H1 (cell line): Measurements from ENCODE around the gene PRIMPOL. TPM values are rescaled to one million over a fixed set of nuclear protein-coding genes. Genes with fewer than 3 reads are reported as not detected.
A peak's percentile ranks its signal among the peaks of the same experiment; 100 is the strongest.

Experiments
- ASH2L ChIP-seq: fragments of 200-600, 300-600 bp; sonication (generic); IDR thresholded peaks from one replicate; pipeline ENCODE4 v1.7.1; 2017; ENCODE audit warnings: low read length
- CBX8 ChIP-seq: fragments of 300-800, 300-1000 bp; sonication (generic); IDR thresholded peaks from 2 replicates; pipeline ENCODE4 v1.7.1; 2016; ENCODE audit warnings: low read depth, low read length, borderline replicate concordance
- CREB1 ChIP-seq: IDR thresholded peaks from 2 replicates; pipeline ENCODE4 v1.6.1; 2012; ENCODE audit warnings: inconsistent platforms
- CTBP2 ChIP-seq: IDR thresholded peaks from 2 replicates; pipeline ENCODE4 v1.7.0; 2011; ENCODE audit warnings: borderline replicate concordance, mild to moderate bottlenecking, moderate library complexity, mixed read lengths, low read length; ENCODE audit not compliant: insufficient read depth, insufficient read length
- E2F6 ChIP-seq: IDR thresholded peaks from 2 replicates; pipeline ENCODE4 v1.6.1; 2012; ENCODE audit warnings: inconsistent platforms
- EGR1 ChIP-seq: IDR thresholded peaks from 2 replicates; pipeline ENCODE4 v1.6.1; 2011; ENCODE audit warnings: low read depth, low read length, borderline replicate concordance
- GTF2F1 ChIP-seq: IDR thresholded peaks from 2 replicates; pipeline ENCODE4 v1.6.1; 2012; ENCODE audit warnings: low read depth, low read length, improper control_type of control experiment, borderline replicate concordance
- HDAC2 ChIP-seq, 2 experiments: fragments of 300-600 bp in 1 of 2; sonication (generic) in 1 of 2; IDR thresholded peaks; 2 replicates each; pipeline ENCODE4 v1.6.1; 2011 to 2012; ENCODE audit warnings: low read depth in 2 of 2, low read length in 2 of 2, mild to moderate bottlenecking in 2 of 2, moderate library complexity in 2 of 2, borderline replicate concordance in 1 of 2, inconsistent platforms in 1 of 2
- KDM1A ChIP-seq: fragments of 200-600, 300-600 bp; sonication (generic); IDR thresholded peaks from 2 replicates; pipeline ENCODE4 v1.7.1; 2016; ENCODE audit warnings: mild to moderate bottlenecking, low read length, borderline replicate concordance
- KDM4A ChIP-seq: IDR thresholded peaks from one replicate; pipeline ENCODE4 v1.7.1; 2012; ENCODE audit warnings: low read depth, mild to moderate bottlenecking, moderate library complexity, low read length, inconsistent platforms; ENCODE audit not compliant: severe bottlenecking
- KDM5A ChIP-seq: fragments of 200-600 bp; IDR thresholded peaks from 2 replicates; pipeline ENCODE4 v1.7.1; 2012; ENCODE audit warnings: mild to moderate bottlenecking, low read length, inconsistent platforms, mixed read lengths
- MAX ChIP-seq: IDR thresholded peaks from 2 replicates; pipeline ENCODE4 v1.6.1; 2012; ENCODE audit warnings: inconsistent platforms
- PHF8 ChIP-seq: fragments of 200-600 bp; sonication (generic); conservative IDR thresholded peaks from 2 replicates; pipeline ENCODE4 v1.7.1; 2012; ENCODE audit warnings: low read depth, mild to moderate bottlenecking, inconsistent platforms, low read length, moderate library complexity
- POLR2A ChIP-seq, 2 experiments: IDR thresholded peaks; 1 replicate in 1 of 2; 2 replicates in 1 of 2; pipeline ENCODE4 v1.6.1; 2011; ENCODE audit warnings: low read depth in 2 of 2, low read length in 2 of 2, mild to moderate bottlenecking in 2 of 2; ENCODE audit errors: control extremely low read depth in 1 of 2
- RBBP5 ChIP-seq: IDR thresholded peaks from 2 replicates; pipeline ENCODE4 v1.7.1; 2012; ENCODE audit warnings: low read depth, mild to moderate bottlenecking, inconsistent platforms, low read length, moderate library complexity, borderline replicate concordance
- SIN3A ChIP-seq, 2 experiments: IDR thresholded peaks in 1 of 2; conservative IDR thresholded peaks in 1 of 2; 2 replicates each; pipeline ENCODE4 v1.6.1; 2011 to 2012; ENCODE audit warnings: low read length in 2 of 2, improper control_type of control experiment in 1 of 2, low read depth in 1 of 2, mild to moderate bottlenecking in 1 of 2
- SIRT6 ChIP-seq: IDR thresholded peaks from one replicate; pipeline ENCODE4 v1.7.1; 2012; ENCODE audit warnings: low read length, inconsistent platforms
- SP1 ChIP-seq: IDR thresholded peaks from 2 replicates; pipeline ENCODE4 v1.6.1; 2011; ENCODE audit warnings: low read depth, low read length
- TAF1 ChIP-seq: IDR thresholded peaks from 2 replicates; pipeline ENCODE4 v1.6.1; 2011; ENCODE audit warnings: mild to moderate bottlenecking, low read depth, low read length
- TBP ChIP-seq: IDR thresholded peaks from 2 replicates; pipeline ENCODE4 v1.6.1; 2011; ENCODE audit warnings: low read depth, low read length, improper control_type of control experiment
- TEAD4 ChIP-seq: IDR thresholded peaks from 2 replicates; pipeline ENCODE4 v1.6.1; 2012; ENCODE audit warnings: low read depth, low read length, inconsistent platforms, mixed read lengths
- ZNF274 ChIP-seq: IDR thresholded peaks from 2 replicates; pipeline ENCODE4 v1.7.0; 2012; ENCODE audit warnings: low read length, borderline replicate concordance; ENCODE audit errors: extremely low read depth
- polyA plus RNA-seq, 7 experiments: library from polyadenylated mRNA; depleted of rRNA in 3 of 7; stranded (reverse) in 5 of 7; unstranded in 2 of 7; fragments of >200 nt in 5 of 7; fragments of 200-250 nt in 2 of 7; gene quantifications; 1 replicate in 5 of 7; 2 replicates in 1 of 7; 4 replicates in 1 of 7; pipeline versions ENCODE4 v1.2.1 to v1.2.3, GENCODE V29; 2011 to 2013; ENCODE audit warnings: missing spikeins in 2 of 7, mixed read lengths in 2 of 7
- total RNA-seq: library from RNA; stranded (reverse); fragmentation: NEBNext Ultra II Directional; extraction: Animal tissue kit (Norgen Biotek cat#: 25700); gene quantifications from 2 replicates; pipeline ENCODE4 v1.2.1, GENCODE V29; 2021

Gene PRIMPOL
- total and polyA plus RNA-seq, 2 of the 8 experiments (the other 6 are each of a cell fraction or from before 2014, with no cell fraction given): 4.4 to 6.7 TPM

GRCh38 chr4:184649026-184649970 lies at the start of gene PRIMPOL, which contains the start of gene CASP3 (continued):
- TF ChIP-seq TBP: peak; percentile 88; the same call in 1 of the 2 replicates
- no peak for TF ChIP-seq HDAC2 (IDR thresholded peaks at IDR 0.05; ENCODE audit: borderline replicate concordance in 1 of 2, low read depth in 2 of 2, low read length in 2 of 2)
- TF ChIP-seq MAX: 0 out of 2 replicates have a peak, but pooled peaks have one; percentile 13
- TF ChIP-seq CTBP2: no peak
- no peak for TF ChIP-seq KDM5A
- 0 out of 2 replicates have a peak, but pooled peaks have one; percentile 36 for TF ChIP-seq SP1
- TF ChIP-seq TAF1: peak; percentile 97
- 0 out of 2 replicates have a peak, but pooled peaks have one; percentile 7 for TF ChIP-seq CREB1
- peak; percentile 38 for TF ChIP-seq KDM4A
- TF ChIP-seq EGR1: peak; percentile 73; the same call in 1 of the 2 replicates
- TF ChIP-seq GTF2F1: no peak
- peak; percentile 53; the same call in 1 of the 2 replicates for TF ChIP-seq E2F6
- no peak for TF ChIP-seq CBX8
- peak; percentile 20 for TF ChIP-seq ASH2L
- TF ChIP-seq SIRT6: no peak
- peak; percentile 13; the same call in 1 of the 2 replicates for TF ChIP-seq RBBP5
- TF ChIP-seq POLR2A (IDR thresholded peaks at IDR 0.05; ENCODE audit: control extremely low read depth in 1 of 2, low read depth in 2 of 2, low read length in 2 of 2): peak; percentile 75 to 79; a peak in 2 of 3 replicates
- no peak for TF ChIP-seq ZNF274
- 0 out of 2 replicates have a peak, but pooled peaks have one; percentile 4 for TF ChIP-seq TEAD4
- TF ChIP-seq PHF8: peak; percentile 63
- TF ChIP-seq KDM1A: no peak
- TF ChIP-seq SIN3A (conservative IDR thresholded peaks at IDR 0.05 in 1 of 2, IDR thresholded peaks at IDR 0.05 in 1 of 2; ENCODE audit: low read depth in 1 of 2, low read length in 2 of 2): peak in 1 of 2 experiments; percentile 49; a peak in 2 of 4 replicates
